RCC 7860 (cell line): ENCODE results near the gene STK32A.

Experiments used
- DNase-seq: peaks from one replicate; pipeline ENCODE4 v3.0.0-alpha.2; 2015; ENCODE audit warnings: low spot score
- FAIRE-seq: peaks from 2 replicates; lab custom pipeline; 2012; peaks lifted over from hg19 to GRCh38; lab: Jason Lieb, UNC

Gene STK32A

DNA sequence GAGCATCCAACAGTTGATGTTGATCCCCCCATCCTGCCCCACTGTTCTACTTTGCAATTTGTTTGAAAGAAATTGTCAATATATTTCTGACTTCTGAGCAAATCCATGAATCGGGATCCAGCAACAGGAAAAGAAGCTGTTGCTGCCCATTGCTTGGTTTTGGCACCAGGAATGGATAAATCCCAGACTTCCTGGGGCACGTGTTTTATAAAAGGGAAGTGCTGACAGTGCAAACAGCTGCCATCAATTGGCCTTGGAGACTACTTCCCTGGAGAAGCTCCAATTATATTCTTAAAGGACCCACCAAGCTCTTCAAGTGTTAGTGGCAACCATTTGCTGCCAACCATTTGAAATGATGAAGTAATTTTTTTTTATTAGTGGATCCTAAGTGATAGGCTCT is 13.7 kb downstream of the STK32A start:
- no peak for DNase-seq
- no peak for FAIRE-seq

DNA sequence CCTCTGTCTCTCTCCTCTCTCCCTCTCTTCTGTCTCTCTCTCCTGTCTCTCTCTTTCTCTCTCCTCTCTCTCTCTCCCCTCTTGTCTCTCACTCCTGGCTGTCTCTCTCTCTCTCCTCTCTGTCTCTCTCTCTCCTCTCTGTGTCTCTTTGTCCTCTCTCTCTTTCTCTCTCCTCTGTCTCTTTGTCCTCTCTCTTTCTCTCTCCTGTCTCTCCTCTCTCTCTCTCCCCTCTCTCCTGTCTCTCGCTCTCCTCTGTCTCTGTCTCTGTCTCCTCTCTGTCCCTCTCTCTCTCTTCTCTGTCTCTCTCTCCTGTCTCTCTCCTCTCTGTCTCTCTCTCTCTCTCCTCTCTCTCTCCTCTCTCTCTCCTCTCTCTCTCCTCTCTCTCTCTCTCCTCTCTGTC is 25.0 kb downstream of the STK32A start:
- no peak for DNase-seq
- no peak for FAIRE-seq

DNA sequence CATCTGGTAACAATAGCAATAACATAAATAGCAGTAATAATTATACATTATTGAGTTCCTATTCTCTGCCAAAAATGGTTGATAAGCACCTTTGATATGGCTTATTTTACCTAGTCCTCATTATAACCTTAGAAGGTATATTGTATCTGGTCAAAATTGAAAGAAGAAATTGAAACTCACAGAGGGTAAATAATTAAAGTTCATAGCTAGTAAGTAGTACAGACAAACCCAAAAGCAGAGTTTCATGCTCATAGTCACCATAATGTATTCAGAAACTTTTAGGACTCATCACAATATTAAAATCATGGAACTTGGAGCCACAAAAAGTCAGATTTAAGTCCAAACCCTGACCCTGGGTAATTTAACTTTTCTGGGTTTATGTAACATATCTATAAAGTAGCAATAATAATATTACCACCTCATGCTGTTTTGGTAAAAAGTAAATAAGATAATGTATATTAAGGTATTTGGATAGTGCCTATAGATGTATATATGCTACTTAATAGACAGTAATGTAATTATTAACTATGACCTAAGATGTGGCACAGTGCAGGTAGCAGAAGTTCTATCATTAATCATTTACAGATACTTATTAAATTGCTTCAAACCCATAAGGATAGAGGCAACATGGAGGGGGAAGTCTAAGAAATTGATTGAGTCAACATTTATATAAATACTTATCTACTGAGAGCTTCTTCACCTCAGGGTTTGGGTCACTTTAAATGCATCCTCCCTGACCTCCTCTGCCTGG is 32.4 kb downstream of the STK32A start:
- no peak for FAIRE-seq
- DNase-seq, result no peak

DNA sequence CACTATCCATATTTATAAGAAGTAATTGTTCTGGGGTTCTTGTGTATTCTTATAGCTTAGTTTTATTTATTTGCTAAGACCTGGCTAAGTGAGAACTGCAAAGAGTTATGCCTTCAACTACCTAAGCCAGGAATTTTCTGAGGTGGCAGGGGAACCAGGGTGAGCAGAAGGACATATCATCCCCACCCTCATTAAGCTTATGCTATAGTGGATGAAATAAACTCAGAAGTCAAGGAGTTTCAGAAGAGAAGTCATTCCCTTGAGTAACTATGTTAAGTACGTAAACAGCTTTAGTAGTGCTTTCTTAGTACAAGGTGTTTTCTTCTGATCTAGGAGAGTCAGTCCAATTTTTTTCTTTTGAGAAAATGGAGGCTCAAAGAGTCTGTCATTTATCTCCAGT is 41.7 kb downstream of the STK32A start:
- FAIRE-seq, result no peak
- no peak for DNase-seq

DNA sequence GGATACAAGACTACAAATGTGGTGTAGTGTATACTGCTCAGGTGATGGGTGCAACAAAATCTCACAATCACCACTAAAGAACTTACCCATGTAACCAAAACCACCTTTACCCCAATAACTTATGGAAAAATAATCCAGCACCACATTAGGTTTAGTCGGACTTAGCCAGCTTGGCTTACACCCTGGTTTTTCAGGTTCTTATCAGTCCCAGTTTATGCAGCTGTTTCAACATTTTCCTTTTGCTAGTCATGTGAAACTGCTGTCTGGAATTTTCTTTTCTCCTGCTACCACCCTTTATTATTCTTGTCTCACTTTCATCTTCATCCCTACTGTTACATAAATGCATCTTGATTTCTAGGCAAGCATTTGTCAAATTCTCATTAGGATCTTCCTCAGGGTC is 51.5 kb downstream of the STK32A start:
- FAIRE-seq (no peak), DNase-seq (no peak)

DNA sequence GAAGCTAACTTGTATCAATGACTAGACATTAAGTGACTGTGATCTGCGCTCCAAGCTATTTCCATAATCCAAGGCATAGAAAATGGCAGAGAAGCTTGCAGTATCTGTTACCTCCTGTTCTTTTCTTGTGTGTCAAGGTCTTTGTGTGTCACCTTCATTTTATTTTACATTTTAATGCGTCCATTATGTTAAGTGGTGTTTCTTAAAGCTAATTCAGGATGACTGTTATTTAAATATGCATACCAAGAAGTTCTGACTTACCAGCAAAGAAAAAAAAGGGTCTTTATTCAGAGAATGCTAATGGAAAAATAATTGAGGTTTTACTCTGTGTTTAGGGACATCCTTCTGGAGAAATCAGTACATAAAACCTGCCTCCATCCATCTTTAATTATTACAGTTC is 52.3 kb downstream of the STK32A start:
- DNase-seq, result no peak
- FAIRE-seq, result no peak

DNA sequence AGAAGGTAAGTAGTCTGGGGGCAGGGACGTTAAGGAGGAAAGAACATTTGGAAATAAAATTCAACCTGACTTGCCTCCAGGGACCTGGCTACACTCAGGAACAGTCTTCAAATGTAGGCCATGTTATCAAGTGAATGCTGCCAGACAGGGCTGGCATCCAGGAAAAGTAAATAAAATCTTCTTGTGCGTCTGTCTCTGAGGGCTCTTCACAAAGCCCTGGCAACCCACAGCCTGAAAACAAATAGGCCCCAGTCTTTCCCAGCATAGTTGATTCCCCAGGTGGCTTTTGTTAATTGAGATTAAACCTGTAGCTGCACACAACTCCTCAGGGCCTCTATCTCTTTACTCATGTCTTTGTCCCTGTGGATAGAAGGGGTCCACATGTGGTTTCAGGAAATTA is 55.4 kb downstream of the STK32A start:
- no peak for DNase-seq
- no peak for FAIRE-seq

DNA sequence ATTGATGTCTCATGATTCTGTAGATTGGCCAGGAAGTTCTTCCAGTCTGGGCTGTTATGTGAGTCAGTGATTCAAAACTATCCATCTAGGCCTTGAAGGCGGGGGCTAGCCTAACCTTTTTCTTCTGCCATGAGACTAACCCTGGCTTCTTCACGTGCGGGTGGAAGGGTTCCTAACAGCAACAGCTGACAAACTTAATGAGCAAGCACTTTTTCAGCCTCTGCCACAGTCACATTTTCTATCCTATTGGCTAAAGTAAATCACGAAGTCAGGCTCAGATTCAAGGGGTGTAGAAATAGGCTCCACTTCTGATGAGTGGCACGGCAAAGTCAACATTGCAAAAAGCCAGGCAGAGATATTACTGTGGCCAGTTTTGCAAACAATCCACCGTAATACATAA is 68.4 kb downstream of the STK32A start:
- FAIRE-seq (no peak), DNase-seq (no peak)

DNA sequence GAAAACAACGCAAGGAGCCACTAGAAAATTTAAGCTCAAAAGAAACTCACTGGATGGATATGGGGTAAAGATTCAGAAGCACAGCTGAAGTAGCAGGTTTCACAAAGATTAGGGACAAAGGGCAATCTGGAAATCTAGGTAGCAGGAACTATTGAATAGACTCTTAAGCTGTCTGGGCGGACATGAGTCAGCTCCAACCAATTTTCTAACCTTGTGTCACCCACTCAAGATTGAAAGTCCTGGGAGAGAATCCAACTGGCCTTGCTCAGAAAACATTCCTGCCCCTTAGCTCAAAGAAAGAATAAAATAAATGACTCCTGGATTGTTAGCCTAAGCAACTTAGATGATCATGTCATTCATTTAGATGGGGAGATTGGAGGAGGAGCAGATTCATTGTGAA is 69.2 kb downstream of the STK32A start:
- FAIRE-seq (peak; percentile 95), DNase-seq (peak; percentile 83)

DNA sequence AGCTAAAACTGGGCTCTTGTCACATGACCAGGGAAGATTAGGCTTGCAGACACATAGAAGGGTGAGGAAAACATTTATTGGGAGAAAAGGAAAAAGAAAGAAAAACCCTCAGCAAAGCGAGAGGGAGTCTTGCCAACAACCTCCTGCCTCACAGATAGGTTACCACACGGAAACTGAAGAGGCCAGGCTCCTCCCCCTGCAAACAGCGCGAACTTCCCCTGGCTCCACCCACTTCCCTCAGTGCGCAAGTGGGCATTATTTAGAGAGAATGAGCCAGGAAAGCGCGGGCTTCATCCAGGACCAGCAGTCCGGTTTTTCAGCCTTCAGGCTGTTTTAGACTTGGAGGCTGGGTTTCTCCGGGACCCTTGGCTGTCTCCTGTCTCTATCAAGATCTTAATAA is 70.3 kb downstream of the STK32A start:
- DNase-seq (no peak), FAIRE-seq (no peak)

DNA sequence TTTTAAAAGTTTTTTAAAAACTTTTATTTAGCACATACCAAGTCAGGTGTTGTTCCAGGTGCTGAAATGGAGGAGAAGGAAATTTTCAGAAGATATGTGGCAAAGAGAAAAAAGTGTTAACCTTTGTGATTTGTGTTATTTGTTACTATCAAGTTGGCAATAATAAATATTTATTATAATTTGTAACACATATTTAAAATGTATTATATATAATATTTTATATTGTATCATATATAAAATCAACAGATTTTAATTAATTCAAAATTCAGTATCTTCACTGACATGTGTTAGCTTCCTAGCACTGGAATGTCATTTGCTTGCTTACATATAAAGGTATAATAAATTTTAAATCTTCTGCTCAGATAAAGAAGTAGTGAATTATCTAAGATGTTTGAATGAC is 71.5 kb downstream of the STK32A start:
- FAIRE-seq (peak; percentile 50), DNase-seq (no peak)

DNA sequence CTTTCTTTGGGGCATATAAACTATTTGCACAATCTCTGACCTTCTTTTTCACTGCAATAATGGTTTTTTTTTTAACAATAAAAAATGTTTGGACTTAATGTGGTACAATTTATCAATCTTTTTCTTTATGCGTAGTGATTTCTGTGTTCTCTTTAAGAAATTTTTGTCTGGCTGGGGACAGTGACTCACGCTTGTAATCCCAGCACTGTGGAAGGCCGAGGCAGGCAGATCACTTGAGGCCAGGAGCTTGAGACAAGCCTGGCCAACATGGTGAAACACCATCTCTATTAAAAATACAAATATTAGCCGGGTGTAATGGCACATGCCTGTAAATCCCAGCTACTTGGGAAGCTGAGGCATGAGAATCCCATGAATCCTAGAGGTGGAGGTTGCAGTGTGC is 72.3 kb downstream of the STK32A start:
- no peak for DNase-seq
- no peak for FAIRE-seq

DNA sequence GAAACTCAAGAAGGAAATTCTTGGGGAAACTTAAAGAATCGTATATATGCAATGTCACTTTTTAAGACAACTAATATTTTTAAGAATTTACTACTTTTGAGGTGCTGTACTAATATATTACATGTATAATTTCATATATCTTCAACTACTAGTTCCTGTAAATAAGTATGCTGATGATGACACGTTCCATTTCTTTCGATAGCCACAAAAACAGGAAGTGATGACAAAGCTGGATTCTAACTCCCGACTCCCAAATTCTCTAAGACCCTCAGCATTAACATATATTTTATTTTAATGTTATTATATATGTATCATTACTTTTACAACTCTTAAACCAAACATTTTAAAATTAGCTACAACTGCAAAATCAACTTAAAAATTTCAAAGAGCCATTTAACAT is 74.8 kb downstream of the STK32A start:
- FAIRE-seq (no peak), DNase-seq (no peak)

DNA sequence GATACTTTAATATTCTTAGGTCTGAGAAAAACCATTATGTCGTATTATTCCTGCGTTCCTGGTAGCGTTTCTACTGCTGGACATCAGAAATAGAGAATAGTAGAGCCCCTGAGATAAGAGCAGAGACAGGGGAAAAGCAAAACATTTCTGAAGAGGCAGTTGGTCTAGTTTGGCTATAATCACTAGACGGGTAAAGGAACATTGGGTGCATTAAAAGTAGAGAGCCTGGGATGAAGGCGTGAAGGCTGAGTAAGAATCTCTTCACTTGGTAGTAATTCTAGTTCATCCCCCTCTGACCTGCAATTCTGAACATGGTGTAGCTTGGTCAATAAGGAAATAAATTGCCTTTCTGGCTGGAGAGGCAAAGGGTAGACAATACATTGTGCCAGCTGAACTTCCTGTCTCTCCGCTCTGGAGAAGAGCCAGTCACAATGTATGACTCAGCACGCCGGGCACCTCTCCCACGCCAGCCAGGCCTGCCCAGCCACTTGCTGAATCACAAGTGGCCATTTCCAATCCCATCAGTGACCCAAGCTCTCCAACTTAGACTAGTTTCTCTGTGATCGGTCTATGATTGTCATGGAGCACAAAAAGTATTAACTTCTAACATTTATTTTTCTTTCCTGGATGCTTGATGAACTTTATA is 75.4 kb downstream of the STK32A start:
- peak; percentile 93 for DNase-seq

DNA sequence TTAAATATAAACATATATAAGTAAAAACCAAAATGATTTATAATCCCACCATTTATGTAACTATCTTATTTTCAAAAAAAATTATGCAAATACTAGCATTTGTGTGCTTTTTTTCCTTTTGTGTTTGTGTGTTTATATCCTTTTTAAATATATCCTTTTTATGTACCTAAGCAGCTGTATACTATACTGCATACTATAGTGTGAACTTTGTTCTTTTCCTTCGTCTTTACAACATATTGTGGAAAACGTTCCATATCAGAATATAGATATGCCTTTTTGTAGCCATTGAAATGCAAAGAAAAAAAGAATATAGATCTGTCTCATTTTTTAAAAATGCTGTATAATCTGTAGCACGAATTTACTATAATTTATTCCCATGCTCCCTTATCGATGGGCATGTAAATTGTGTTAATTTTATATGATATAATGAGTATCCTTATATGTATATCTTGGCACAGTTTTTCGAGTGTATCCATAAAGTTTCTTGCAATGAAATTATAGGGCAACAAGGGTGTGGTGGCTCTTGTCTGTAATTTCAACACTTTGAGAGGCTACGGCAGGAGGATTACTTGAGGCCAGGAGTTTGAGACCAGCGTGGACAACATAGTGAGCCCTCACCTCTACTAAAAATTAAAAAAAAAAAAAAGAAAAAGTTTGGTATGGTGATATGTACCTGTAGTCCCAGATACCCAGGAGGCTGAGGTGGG is 83.3 kb downstream of the STK32A start:
- FAIRE-seq, result no peak

More for the DNA sequence above, 75.4 kb downstream of the STK32A start:
- FAIRE-seq, result peak; percentile 94

DNA sequence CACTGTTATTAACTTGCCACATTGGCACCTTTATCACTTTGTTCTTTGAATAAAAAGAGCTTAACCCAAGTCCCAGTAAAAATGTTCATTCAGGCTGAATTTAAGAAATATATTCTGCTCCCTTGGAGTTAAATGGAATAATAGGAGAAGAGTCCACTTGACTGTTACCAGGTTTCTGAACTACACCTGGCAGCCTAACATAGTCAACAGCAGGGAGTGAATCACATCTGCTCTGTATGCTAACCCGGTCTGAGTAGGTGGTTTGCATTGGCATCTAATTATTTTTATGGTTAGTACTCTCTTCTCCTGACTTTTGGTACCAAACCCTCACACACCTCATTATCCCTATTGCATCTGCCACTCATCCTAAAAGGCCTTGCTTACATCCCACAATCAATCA is 86.7 kb downstream of the STK32A start:
- FAIRE-seq (no peak), DNase-seq (no peak)

More for the DNA sequence above, 83.3 kb downstream of the STK32A start:
- no peak for DNase-seq

DNA sequence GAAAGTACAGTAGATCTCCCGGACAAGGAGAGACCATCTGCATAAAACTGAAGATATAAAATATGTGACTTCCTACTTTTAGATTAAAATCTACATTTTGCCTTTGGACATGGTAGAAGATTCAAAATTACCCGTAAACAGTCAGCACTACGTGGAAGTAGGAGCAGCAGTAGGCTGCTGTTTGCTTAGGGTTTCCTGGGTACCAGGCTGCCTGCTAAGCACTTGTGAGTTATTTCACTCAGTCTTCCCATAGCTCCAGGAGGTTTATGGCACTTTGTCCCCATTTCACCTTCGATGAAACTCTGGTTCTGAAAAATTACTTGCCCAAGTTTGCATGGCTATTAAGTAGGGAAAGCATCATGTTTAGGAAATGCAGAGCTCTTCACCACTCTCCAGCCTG is 92.6 kb downstream of the STK32A start:
- FAIRE-seq, result no peak

DNA sequence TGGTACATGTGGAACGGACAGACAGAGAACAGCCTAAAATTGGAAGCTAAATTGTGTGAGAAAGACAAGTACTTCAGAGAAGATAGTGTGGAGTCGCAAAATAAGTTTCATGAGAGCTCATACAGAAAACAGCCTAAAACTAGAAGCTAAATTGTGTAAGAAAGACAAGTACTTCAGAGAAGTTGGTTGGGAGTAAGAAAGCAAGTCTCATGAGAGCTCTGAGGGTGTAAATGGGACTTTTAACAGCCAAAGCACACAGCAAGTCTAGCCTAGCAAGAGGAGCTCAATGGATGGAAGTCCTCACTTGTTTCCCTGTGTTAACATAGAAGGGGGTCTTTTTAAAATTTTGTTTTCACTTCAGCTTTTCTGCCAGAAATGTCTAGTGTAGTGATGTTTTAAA is 93.1 kb downstream of the STK32A start:
- no peak for DNase-seq
- no peak for FAIRE-seq

More for the DNA sequence above, 92.6 kb downstream of the STK32A start:
- DNase-seq, result no peak

DNA sequence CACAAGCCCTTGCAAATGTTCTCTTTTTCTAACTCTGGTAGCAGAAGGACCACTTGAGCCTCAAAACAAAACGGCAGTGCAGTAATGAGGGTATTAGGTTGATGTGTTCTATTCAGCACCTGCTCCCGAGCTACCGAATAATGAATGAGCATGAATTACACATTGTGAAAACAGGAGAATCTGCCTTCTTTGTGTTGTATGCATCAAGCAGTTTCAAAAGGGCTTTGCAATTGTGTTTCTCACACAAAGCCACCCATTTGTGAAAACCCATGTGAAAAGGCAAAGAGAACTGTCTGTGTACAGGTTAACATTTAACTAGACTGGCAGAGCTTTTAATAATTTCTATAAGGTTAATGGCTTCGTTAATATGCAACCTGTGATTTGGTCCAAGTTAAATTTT is 97.8 kb downstream of the STK32A start:
- DNase-seq (no peak), FAIRE-seq (no peak)

DNA sequence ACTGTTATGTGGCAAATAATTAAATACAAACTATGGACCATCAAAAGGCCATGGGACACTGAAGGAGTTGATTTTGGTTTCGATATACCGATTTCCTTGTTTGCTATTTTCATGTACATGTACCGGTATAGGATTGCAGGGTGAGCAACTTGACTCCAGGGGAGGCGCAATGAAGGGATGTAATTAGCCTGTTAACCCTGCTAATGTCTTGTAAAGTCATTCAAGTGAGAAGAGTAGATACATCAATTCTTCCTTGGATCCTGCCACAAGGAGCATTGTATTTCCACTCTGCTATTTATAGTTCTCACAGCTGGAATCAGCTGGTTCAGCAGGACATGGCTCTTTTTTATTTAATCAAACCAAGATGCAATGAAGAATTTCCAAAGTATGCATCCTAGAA is 102.0 kb downstream of the STK32A start:
- FAIRE-seq, result no peak
- no peak for DNase-seq

DNA sequence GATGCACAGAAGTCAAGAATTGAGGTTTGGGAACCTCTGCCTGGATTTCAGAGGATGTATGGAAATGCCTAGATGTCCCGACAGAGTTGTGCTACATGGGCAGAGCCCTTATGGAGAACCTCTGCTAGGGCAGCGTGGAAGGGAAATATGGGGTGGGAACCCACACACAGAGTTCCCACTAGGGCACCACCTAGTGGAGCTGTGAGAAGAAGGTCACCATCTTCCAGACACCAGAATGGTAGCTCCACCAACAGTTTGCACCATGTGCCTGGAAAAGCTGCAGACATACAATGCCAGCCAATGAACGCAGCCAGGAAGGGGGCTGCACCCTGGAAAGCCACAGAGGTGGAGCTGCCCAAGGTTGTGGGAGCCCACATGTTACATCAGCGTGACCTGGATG is 104.5 kb downstream of the STK32A start:
- no peak for FAIRE-seq

DNA sequence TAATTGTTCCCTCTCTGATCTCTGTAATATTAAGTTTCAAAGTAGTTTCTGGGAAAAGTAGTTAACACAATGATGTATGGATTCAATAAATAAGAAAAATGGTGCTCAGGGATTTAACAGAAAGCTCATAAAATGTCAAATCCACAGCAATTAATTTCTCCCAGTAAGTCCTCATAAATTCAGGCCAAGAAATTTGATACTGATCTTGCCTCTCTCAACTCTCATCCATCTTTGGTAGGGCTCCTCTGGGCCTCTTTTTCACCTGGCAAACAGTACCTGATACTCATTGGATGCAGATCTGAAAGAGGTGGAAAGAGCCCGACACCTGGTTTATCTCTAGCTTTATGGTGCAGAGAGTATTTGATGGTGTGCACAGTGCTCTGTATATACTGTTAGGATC is 106.1 kb downstream of the STK32A start:
- no peak for DNase-seq
- no peak for FAIRE-seq

More for the DNA sequence above, 104.5 kb downstream of the STK32A start:
- DNase-seq, result no peak
